ENCODE data around the gene FCRL5. TPM values are rescaled to one million over a fixed set of nuclear protein-coding genes. Genes with fewer than 3 reads are reported as not detected.

Gene FCRL5
- total RNA-seq, 2 experiments from 2014 or later: not detected

DNA sequence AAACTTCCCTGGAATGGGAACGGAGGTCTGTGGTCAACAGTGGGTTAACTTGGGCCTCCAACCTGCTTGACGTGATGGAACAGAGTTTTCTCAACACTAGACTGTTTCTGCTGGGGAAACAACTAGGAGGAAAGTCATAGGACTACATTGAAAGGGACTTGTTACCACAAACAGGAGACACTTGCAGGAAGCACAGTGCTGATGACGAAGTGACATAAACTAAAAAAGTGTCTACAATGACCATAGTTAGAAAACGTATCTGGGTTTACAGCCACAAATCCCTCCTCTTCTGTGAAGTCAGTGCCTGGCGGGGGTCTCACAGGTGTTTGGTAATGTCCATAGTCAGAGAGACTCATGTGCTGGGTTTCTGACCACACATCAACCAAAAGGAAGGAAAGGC, 86.3 kb downstream of the FCRL5 start:
- intact Hi-C loops (cut with DNase I, micrococcal nuclease): no loop called here
- CTCF ChIA-PET: no interaction called here
- no peak overlapping the region for H3K27ac Mint-ChIP-seq
- POLR2A ChIA-PET: no interaction called here
- ATAC-seq: no peak
- H3K4me1 Mint-ChIP-seq: no peaks in the 10 kb centered on the region
- H3K9me3 Mint-ChIP-seq (ENCODE audit: low read depth): no peaks in the 10 kb centered on the region
- no peak for DNase-seq
- no peaks in the 10 kb centered on the region for H3K36me3 Mint-ChIP-seq (ENCODE audit: low read depth)
- peaks cover 4% of the 10 kb centered on the region for H3K27me3 Mint-ChIP-seq
- no peak overlapping the region for H3K4me3 Mint-ChIP-seq

Other genes with a start within 250 kb of the FCRL5 start
- gene FCRL4, start 45.6 kb upstream of the FCRL5 start, total RNA-seq: not detected
- gene FCRL3, start 148.3 kb upstream of the FCRL5 start, total RNA-seq: 1 to 10 TPM; 1.1 to 1.2 TPM
- gene FCRL2, start 224.6 kb upstream of the FCRL5 start, total RNA-seq: not detected